SU-DHL-6 (cell line): Measurements from ENCODE around the gene ANKRD13B.

Source experiments
- H2AFZ ChIP-seq: fragments of 200-600 bp; sonication (generic); 2 replicates; pipeline ENCODE4 v1.6.1; 2014; ENCODE audit warnings: low read depth, mild to moderate bottlenecking, moderate library complexity, mixed read lengths, antibody characterized with exemption, low read length; ENCODE audit not compliant: severe bottlenecking
- H3F3A ChIP-seq: fragments of 200-600 bp; shearing (Covaris generic); 2 replicates; pipeline ENCODE4 v1.6.0; 2016; ENCODE audit warnings: antibody characterized with exemption, mild to moderate bottlenecking; ENCODE audit not compliant: insufficient read depth
- H3K27ac ChIP-seq: fragments of 200-600 bp; sonication (generic); 2 replicates; pipeline ENCODE4 v1.5.1; 2016; ENCODE audit warnings: low read depth, mild to moderate bottlenecking, low read length, moderate library complexity, mixed read lengths
- H3K27me3 ChIP-seq: fragments of 200-600 bp; sonication (generic), shearing (Covaris generic); 2 replicates; pipeline ENCODE4 v1.6.0; 2014; ENCODE audit warnings: mild to moderate bottlenecking, low read length
- H3K36me3 ChIP-seq: fragments of 200-600 bp; sonication (generic); 2 replicates; pipeline ENCODE4 v1.6.1; 2014; ENCODE audit warnings: mild to moderate bottlenecking, low read length, mixed read lengths
- H3K4me2 ChIP-seq: fragments of 300-600, 200-600 bp; shearing (Covaris generic), sonication (generic); 2 replicates; pipeline ENCODE4 v1.6.0; 2014; ENCODE audit warnings: low read length, low read depth, mild to moderate bottlenecking; ENCODE audit not compliant: poor library complexity, severe bottlenecking
- H3K4me3 ChIP-seq: fragments of 200-600 bp; sonication (generic); 2 replicates; pipeline ENCODE4 v1.5.1; 2014; ENCODE audit warnings: antibody characterized with exemption, low read length, mild to moderate bottlenecking, mixed read lengths; ENCODE audit not compliant: insufficient read depth, poor library complexity, severe bottlenecking
- H3K79me2 ChIP-seq: fragments of 200-600 bp; sonication (generic); 2 replicates; pipeline ENCODE4 v1.6.1; 2014; ENCODE audit warnings: mild to moderate bottlenecking, low read length, moderate library complexity; ENCODE audit not compliant: insufficient read depth
- H3K9ac ChIP-seq: fragments of 200-600 bp; sonication (generic); 2 replicates; pipeline ENCODE4 v1.7.0; 2014; ENCODE audit warnings: mild to moderate bottlenecking, low read length
- H3K9me2 ChIP-seq: fragments of 200-600 bp; sonication (generic); replicated peaks from 2 replicates; pipeline ENCODE4 v1.6.1; 2014; ENCODE audit warnings: low read length; ENCODE audit not compliant: insufficient read depth
- H3K9me3 ChIP-seq: fragments of 200-600 bp; sonication (generic); 2 replicates; pipeline ENCODE4 v1.6.1; 2014; ENCODE audit warnings: low read length, mixed read lengths; ENCODE audit not compliant: insufficient read depth
- H4K20me1 ChIP-seq: fragments of 200-600 bp; sonication (generic); 2 replicates; pipeline ENCODE4 v1.6.1; 2014; ENCODE audit warnings: low read depth, mild to moderate bottlenecking, antibody characterized with exemption, low read length, moderate library complexity, mixed read lengths
- CTCF ChIP-seq: fragments of 200-600 bp; sonication (generic); IDR thresholded peaks from one replicate; pipeline ENCODE4 v1.5.1; 2017; ENCODE audit warnings: antibody characterized with exemption, mild to moderate bottlenecking, low read length, moderate library complexity; ENCODE audit not compliant: insufficient read depth, poor library complexity, severe bottlenecking
- EZH2phosphoT487 ChIP-seq: fragments of 200-600 bp; sonication (generic), shearing (Covaris generic); conservative IDR thresholded peaks from 2 replicates; pipeline ENCODE4 v1.6.1; 2018; ENCODE audit warnings: mild to moderate bottlenecking, antibody characterized with exemption, low read length, moderate library complexity, mixed read lengths

The ANKRD13B gene

GRCh38 chr17:29578626-29579485 is 14.1 kb upstream of the ANKRD13B start:
- no peak for TF ChIP-seq EZH2phosphoT487
- TF ChIP-seq CTCF, result no peak
- H3K27me3 ChIP-seq, result no peaks in the 10 kb centered on the region
- no peak overlapping the region for H3K27ac ChIP-seq
- H3K9me2 ChIP-seq, result no peaks in the 10 kb centered on the region
- H3K79me2 ChIP-seq, result peaks cover 6% of the 10 kb centered on the region
- no peak overlapping the region for H3K4me2 ChIP-seq
- no peaks in the 10 kb centered on the region for H4K20me1 ChIP-seq
- H3K9ac ChIP-seq, result no peak overlapping the region
- H3K4me3 ChIP-seq, result no peak overlapping the region
- H3K9me3 ChIP-seq, result no peaks in the 10 kb centered on the region
- no peak overlapping the region for H2AFZ ChIP-seq
- H3K36me3 ChIP-seq, result no peaks in the 10 kb centered on the region
- no peaks in the 10 kb centered on the region for H3F3A ChIP-seq

GRCh38 chr17:29579866-29580771 is 12.8 kb upstream of the ANKRD13B start:
- H3K27ac ChIP-seq, result no peak overlapping the region
- no peaks in the 10 kb centered on the region for H3K27me3 ChIP-seq
- no peak overlapping the region for H3K4me3 ChIP-seq
- H3F3A ChIP-seq, result no peaks in the 10 kb centered on the region
- H2AFZ ChIP-seq, result no peak overlapping the region
- no peaks in the 10 kb centered on the region for H3K36me3 ChIP-seq
- H3K4me2 ChIP-seq, result no peak overlapping the region
- peaks cover 18% of the 10 kb centered on the region for H3K79me2 ChIP-seq
- no peak overlapping the region for H3K9ac ChIP-seq
- TF ChIP-seq EZH2phosphoT487 (no peak), CTCF (peak; percentile 80)
- no peaks in the 10 kb centered on the region for H4K20me1 ChIP-seq
- no peaks in the 10 kb centered on the region for H3K9me3 ChIP-seq
- no peaks in the 10 kb centered on the region for H3K9me2 ChIP-seq

- peaks cover 34% of the 10 kb centered on the region for H3K79me2 ChIP-seq
- no peak for TF ChIP-seq EZH2phosphoT487
- TF ChIP-seq CTCF, result no peak
- H4K20me1 ChIP-seq, result no peaks in the 10 kb centered on the region
- no peak overlapping the region for H3K4me3 ChIP-seq
- no peak overlapping the region for H3K4me2 ChIP-seq
- H3K9me2 ChIP-seq, result no peaks in the 10 kb centered on the region
- H3K9me3 ChIP-seq, result no peaks in the 10 kb centered on the region
- H3K27ac ChIP-seq, result no peak overlapping the region
- no peak overlapping the region for H2AFZ ChIP-seq
- no peak overlapping the region for H3K9ac ChIP-seq
- H3K36me3 ChIP-seq, result no peaks in the 10 kb centered on the region
- no peaks in the 10 kb centered on the region for H3F3A ChIP-seq
- no peaks in the 10 kb centered on the region for H3K27me3 ChIP-seq
These were observed 11.2 kb upstream of the ANKRD13B start for GRCh38 chr17:29581583-29582253.
